HG03045 (cell line): ENCODE results near the gene COX7A2.

Experiments used
- ATAC-seq: cut with Tn5 transposase; IDR thresholded peaks from one replicate; pipeline ENCODE4 v1.9.1; 2021; ENCODE audit warnings: mild to moderate bottlenecking, moderate library complexity; ENCODE audit not compliant: unreplicated experiment

The COX7A2 gene, protein sequence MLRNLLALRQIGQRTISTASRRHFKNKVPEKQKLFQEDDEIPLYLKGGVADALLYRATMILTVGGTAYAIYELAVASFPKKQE

DNA sequence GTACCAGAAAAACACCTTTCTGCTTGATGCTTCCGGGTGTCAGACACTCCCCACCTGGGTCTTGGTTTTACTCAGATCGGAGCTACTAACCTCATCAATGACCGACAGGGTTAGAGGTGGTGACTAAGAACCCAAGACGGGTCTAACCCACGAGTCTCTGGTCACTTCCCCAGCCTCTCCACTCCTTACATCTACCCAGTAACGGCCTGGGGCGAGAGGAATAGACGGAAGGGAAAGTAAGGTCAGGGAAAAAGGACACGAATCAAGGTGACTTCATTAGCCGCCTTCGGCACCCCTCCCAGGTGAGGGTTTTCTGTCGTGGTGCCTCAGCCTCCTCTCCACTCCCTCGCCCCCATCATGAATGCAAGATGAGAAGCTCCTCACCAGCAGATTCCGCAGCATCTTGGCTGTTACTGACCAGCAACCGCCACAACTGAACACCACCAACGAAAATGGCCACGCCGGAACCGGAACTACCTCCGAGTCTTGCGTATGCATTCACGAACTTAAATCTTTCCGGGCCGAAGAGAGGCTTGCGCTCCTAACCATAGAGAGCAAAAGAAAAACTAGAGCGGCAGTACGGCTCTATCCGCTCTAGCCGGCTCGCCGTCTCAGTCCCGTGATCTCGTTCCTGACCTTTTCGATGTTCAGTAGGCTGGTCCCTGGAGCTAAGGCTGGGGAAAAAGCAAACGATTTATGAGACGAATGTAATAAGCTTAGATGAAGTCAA lies at the start of gene COX7A2:
TSS of gene COX7A2 (minus strand) at position 469 of the 730 bp plus-strand sequence. CDS start at position 402, 67 bp downstream.
- ATAC-seq, result peak; percentile 96

DNA sequence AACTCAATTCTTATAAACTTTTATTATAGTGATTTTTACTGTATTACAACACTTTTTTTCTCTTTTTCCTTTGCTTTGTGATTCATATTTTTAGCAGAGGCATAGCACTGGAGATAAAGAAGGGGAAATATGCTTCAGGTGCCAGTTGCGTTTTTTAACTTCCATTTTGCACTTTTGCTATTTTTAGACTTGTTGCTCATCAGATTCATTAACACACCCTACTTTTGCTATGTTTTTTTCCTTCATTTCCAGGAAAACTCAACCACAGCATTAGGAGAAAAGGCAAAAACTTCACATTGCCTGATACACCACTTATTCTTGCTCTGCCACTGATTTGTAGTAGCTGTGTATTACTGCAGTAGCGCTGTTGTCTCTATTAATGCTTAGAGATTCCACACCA lies 49.0 kb upstream of the COX7A2 start:
- ATAC-seq, result no peak

DNA sequence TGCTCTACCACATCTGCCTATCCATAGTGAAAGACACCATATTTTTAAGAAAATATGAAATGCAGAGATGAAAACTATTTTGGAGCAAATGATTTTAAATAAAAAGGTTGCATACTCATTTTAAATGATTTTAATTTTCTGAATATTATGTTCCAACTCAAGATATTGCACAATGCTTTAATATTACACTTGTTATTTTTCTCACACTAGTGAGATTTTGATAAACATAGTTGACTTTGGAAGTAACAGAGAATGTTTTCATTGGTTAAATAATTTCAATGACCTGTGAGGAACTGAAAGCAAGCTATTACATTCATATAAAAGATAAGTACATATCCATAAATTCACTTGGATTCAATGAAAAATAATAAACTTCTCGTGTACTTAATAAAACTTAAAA lies 48.1 kb upstream of the COX7A2 start:
- ATAC-seq, result no peak

DNA sequence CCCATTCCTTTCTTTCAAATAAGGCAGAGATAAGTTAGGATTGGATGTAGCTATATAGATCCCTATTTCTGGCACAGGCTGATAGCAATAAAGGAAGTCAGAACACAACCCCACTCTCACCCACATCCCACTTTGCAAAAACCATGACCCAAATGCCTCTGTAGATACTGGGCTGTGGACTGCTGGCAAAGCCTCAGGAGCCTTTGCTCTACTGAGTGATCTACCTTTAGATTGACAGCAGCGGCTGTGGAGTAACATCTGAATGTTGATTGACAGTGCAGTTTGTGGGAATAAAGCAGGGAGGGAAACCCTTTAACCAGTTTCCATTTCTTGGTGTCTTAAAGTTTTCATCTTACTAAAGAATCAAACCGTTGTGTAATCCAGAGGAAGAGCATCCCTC lies 47.7 kb upstream of the COX7A2 start:
- ATAC-seq, result no peak

DNA sequence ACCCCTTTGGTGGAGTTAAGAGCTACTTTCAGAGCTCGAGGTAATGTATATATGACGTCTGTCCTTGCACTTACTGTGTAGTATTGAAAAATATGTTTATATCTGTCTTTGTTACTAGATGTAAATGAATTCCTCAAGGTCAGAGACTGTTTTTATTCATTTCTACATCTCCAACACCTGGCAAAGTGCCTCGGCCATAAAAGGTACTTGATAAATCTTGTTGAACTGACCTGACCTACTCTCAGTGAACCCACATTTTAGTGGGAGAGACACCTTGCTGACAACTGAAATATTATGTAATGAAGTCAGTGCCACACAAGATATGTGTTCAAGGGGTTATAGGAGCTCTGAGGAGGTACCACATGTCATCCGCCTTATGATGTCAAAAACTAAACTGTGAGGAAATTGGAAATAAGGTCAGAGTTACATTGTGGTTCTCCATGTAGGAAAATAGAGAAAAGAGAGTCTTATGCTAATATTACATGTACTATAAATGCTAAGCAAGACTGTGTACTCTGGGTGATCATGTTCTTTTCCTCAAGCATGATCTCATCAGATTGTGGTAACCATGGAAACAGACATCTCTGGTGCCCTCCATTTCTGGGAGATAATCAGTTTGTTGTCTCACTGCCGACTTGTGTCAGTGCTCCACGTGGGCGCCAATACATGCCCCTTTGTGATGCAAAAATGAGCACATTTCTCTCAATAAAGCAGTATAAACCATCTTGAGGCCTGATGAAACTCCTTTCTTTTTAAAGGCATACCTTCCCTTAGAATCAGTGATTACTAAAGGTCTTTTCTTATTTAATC lies 46.7 kb upstream of the COX7A2 start:
- no peak for ATAC-seq

DNA sequence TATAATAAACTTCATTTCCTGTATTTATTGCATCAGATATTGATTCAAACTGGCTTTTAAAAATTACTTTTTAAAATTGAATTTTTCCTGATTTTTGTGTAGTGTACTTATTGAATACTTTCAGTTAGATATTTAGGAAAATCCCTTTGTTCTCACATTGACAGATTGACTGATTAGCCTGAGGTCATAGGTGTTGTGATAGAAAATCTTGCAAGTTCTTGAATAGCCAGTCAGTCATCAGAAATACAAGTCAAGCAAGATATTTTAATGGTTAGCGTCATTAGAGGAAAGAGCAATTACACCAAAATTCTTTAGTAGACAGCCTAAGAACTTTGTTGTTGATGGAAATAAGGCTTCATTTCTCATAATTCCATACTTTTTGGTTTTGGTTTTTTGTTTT lies 44.4 kb upstream of the COX7A2 start:
- no peak for ATAC-seq

DNA sequence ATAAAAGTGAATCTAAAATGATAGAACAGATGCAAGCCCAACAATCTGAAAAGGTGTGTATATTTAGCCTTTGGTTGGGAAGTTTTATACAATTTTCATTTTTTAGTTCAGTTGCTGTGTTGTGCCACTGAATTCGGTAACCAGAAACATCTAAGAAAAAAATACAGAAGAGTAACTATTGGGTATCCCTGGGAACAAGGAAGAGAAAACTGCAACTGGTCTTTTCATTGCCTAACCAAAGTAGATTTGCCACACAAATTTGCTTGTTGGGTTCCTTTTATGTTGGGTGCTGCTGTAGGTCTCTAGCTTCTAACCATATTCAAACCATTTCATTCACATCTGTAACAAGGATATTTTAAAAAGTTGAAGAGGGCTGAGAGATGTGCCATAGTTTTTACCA lies 43.8 kb upstream of the COX7A2 start:
- no peak for ATAC-seq

DNA sequence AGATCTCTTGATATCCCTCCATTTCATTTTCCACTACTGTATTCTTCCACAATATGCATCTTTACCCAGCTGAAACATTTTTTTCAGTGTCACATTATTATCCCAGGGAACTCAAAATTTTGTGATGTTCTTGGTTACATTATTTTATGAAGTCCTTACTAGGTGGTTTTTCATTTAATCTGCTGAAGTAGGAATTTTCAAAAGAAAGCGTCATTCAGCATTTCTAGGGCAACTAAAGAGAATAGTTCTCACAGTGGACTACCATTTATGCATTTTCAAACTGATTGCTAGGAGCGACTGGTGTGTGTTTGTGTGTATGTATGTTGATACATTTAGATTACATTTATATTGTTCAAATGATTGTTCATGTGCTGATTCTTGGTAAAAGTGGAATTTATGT lies 43.4 kb upstream of the COX7A2 start:
- ATAC-seq, result no peak

DNA sequence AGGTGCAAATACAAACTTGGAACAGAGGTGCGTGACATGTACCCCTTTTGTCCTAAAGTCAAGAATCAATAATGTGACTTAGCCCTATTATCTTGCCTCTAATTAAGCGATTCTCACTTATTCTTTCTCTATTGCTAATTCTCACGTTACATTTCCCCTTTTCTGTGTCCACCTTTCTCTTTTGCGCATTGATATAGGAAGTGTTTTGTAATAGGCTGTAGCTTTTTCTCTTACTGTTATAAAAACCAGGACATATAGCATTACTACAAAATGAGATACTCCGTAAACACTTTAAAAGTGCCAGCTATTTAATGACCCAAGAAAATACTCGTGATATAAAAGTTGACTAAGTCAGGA lies 41.7 kb upstream of the COX7A2 start:
- no peak for ATAC-seq

DNA sequence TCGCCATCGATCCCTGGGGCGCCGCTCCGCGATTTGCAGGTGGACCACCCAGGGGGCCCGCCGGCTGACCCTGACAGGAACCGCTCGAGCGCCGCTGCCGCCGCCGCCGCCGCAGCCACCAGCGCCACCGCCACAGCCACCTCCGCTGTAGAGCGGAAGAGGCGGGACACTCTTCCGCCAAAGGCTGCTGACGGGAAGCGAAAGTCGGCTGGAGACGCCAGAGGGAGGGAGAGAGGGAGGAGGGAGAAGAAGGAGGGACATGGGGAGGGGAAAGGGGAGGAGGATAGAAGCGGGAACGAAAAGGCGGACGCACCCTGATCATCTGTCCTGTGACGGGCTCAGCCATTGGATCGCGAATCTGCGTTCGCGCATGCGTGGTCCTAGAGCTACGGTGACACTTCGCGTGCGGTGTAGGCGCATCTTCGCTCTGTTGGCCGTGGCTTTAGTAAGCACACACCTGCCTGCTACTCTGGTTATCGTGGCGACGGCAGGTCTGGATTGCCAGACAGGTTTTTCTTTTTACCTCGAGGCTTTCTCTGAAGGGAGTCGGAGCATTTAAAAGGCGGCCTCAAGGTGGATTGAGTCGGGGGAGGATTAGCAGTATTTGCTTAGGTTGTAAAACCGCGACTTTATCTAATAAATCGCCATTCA lies 41.2 kb upstream of the COX7A2 start, which contains the start of gene TMEM30A:
TSS of gene TMEM30A (minus strand) at position 161 of the 651 bp plus-strand sequence. CDS start at position 7, 154 bp downstream.
- peak; percentile 94 for ATAC-seq

DNA sequence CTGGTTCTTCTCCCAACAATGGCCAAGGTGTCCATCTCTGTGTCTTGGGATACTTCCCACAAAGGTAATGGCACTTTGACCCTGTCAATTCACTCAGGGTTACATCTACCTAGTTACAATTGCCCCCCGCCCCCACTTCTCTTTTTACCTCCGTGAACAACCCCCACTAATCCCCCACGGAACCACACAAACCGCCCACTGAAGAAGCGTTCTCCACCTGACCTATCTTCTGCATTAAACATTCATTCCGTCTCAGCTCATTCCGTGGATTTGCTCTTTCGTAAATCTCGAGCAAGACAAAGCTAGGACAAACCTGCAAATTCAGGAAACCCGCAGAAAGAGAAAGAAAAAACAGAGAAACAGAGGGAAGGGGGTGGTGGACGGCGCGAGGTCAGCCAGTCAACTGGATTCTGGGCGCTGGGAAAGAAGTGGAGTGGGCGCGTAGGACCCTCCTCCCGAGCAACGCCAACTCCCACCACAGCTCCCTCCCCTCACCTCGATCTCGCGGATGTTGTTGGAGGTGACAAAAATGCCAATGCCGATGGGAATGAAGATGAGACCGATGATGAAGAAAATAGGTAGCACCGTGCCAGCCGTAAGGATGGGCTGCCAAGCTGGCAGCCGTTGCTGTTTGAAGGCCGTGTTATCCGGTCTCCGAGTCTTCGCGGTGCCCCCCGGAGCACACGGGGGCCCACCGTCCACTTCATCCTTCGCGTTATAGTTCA lies 40.5 kb upstream of the COX7A2 start:
- ATAC-seq, result peak; percentile 22

DNA sequence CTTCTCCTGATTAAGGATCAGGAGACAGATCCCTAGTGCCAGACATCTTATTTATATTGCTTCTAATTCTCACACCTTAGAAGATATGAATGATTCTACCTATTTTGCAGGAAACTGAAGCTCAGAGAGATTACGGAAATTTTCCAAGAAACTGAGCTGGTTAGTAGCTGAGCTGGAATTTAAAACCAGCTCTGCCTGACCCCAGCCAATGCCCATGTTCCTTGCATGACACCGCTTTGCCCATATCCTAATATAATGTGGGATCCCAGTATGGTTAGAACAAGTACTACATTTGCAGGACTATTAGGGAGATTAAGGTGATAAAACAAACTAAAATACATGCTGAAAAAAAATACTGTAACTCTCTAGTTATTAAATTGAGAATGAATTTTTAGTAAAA lies 39.1 kb upstream of the COX7A2 start:
- ATAC-seq, result no peak

DNA sequence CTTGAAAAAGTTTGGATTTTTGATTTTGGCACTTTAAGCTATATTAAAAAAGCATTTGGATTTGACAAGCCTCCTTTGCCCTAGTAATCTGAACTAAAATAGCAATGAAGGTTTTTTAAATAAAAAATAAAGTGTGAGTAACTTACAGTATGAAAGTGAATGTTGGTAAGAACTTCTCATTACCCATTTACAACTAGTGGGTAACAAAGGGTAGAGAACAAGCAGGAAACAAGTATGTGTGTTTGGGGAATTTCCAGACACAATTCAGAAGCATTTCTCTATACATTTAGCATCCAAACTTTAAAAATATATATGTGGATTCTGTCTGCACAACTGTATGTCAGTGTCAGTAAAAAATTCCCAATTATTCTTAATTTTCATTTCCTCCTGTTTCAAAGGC lies 38.1 kb upstream of the COX7A2 start:
- ATAC-seq, result no peak

DNA sequence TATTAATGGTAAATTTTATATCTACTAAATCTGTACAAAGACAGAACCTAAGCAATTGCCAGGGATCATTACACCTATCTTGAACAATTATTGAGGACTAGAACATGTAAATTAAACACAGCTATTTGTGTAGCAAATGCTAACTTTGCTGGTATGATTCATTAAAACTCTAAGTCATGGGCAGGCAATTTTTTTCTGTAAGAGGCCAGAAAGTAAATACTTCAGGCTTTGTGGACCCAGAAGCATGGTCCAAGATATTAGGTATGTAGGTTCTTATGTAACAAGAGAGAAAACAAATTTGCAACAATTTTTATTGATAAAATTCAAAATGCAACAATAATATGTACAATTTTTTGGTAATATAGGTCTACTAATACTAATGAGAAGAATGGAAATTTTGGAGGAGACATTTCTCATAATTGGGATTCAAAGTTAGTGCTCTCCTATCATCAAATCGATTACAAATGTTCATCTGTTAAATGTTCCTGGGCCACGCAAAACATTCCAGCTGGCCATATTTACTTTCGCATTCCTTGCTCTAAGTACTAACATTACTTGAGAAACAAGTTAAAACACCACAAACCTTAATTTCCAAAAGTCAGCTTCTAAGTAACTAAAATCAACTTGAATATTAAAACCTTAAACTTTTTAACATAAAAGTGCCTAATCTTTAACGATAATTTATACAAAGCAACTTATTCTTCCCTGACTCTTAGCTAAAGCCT lies 36.7 kb upstream of the COX7A2 start:
- ATAC-seq, result no peak

DNA sequence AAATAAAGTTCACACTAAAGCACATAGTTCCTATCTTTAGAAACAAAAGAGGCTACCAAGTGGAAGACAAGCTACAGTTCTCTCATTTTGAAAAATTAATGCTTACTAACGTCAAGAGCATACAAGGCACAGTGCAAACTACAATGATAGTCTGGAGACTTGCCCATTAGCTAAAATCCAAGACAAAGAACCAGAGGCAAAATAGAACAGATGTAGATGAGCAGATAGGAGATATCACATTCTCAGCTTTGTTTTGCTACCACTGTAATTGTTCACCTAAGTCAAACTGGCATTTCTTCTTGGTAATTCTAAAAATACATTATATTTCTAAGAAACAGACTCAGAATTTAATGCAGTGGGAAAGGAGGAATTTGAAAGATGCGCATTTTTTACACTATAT lies 35.8 kb upstream of the COX7A2 start:
- no peak for ATAC-seq

DNA sequence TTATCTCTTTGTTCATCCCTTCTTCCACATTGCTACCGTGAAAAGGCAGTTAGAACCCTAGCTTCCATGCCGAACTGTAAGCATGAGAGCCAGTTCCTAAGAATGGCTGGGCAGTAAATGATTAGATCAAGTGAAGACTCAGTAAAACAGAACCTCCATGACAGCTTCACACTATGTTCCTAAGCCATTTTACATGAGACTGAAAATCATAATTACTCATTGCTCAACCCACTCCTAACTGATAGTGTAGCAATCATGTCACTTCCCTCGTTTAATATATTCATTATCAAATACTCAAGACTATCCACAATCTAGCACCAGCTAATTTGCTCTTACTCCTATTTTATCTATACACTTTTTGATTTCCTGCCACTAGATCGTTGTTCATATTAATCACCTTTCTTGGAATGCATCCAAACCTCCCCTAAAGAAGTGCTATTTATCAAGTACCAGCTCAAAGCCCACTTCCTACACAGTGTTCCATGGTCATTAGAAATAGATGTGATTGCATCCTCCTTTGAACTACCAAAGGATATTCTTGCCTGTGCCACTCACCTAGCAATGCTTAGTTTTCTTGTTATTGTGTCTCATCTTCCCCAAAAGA lies 35.0 kb upstream of the COX7A2 start:
- no peak for ATAC-seq

DNA sequence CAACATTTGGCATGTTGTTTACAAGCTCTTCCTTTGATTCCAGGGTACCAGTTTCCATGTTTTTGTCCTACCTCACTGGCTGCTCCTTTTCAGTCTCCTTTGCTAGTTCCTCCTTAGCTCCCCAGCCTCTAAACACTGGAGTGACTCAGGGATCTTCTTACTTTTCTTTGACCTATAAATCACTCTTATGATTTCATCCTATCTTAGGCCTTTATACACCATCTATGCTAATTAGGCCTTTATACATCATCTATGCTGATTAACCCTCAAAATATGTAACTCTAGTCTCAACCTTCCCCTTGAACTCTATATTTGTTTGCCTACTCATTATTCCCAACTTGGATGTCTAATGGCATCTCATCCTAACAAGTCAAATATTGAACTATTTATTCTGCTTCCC lies 31.5 kb upstream of the COX7A2 start:
- ATAC-seq, result no peak

DNA sequence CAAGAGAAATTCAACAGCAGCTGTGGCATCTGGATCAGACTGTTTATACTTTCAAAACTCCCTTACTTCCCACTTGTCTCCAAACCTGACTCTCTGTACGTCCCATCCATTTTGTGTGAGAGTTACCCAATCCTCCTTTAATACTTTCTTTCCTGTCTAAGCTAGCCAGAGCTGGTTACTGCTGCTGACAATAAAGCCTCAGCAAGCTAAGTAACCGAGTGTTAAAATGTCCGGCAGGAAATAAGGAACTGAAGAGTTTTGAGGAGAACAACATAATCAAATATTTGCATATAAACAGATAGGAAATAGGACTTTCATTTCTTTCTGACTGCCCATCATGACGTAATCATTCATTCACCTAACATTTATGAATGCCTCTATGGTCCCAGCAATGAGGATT lies 29.4 kb upstream of the COX7A2 start:
- no peak for ATAC-seq

DNA sequence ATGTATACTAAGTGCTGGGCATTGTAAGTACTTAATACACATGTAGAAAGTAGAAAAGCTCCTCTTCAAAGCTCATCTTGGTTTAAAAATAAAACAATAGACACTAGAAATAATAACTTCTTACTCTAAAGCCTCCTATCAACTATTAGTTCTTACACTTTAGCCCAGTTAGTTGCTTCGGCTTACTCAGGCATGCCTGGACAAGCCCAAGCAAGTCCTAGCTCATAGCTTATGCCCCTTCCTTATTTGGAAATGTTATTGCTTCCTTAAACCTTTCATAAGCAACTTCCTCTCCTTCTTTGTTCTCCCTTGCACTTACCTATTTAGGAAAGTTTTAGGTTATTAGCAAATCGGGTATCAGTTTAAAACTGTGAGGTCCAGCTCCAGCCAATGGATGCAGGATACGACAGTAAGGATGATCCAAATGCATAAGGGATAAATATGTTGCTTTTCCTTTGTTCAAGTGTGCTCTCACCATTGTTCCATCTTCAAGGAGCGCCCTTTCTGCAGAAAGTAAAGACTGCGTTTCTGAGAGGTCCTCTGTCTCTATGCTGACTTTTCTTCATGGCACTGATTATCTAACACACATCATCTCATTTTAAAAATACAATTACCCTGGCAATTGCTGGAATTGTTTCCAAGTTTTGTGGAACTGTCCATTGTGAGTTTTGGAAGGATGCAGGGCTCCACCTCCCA lies 28.7 kb upstream of the COX7A2 start:
- ATAC-seq, result no peak
